Upper lobe of right lung (tissue), 1 donor: ENCODE measurements around the gene MICB. TPM values are rescaled to one million over a fixed set of nuclear protein-coding genes. Genes with fewer than 3 reads are reported as not detected.

Source experiments
- ATAC-seq: fragments of 200-7000 bp; cut with Tn5 transposase; one replicate; pipeline ENCODE4 v1.9.1; 2020; ENCODE audit warnings: mild to moderate bottlenecking, moderate library complexity
- DNase-seq: peaks from one replicate; pipeline ENCODE4 v3.0.0-alpha.2; 2020
- H3K27ac ChIP-seq: fragments of 200-600 bp; one replicate; pipeline ENCODE4 v1.8.0; 2022
- H3K27me3 ChIP-seq: fragments of 200-600 bp; one replicate; pipeline ENCODE4 v1.8.0; 2022; ENCODE audit warnings: mild to moderate bottlenecking
- H3K36me3 ChIP-seq: fragments of 200-600 bp; one replicate; pipeline ENCODE4 v1.8.0; 2022
- H3K4me1 ChIP-seq: fragments of 200-600 bp; one replicate; pipeline ENCODE4 v1.8.0; 2022
- H3K4me3 ChIP-seq: fragments of 200-600 bp; one replicate; pipeline ENCODE4 v1.8.0; 2022; ENCODE audit warnings: mild to moderate bottlenecking
- H3K9me3 ChIP-seq: fragments of 200-600 bp; one replicate; pipeline ENCODE4 v1.8.0; 2022
- CTCF ChIP-seq: fragments of 200-600 bp; IDR thresholded peaks from one replicate; pipeline ENCODE4 v1.8.0; 2022; ENCODE audit warnings: antibody characterized with exemption
- intact Hi-C: fragments of 100-400 bp; cut with DNase I; formaldehyde crosslinking; loops from one replicate; pipeline ENCODE4 v1.11.0; 2022
- total RNA-seq: library from RNA; stranded (reverse); fragmentation: NEBNext Ultra II Directional; extraction: Animal tissue kit (Norgen Biotek cat#: 25700); gene quantifications from one replicate; pipeline ENCODE4 v1.2.1, GENCODE V29; 2021
- donor health status: DM: no; HTN: yes; CAD: no; lungs with severe emphysema.

Gene MICB
- total RNA-seq, 1 donor from 2014 or later, result 8.2 TPM

- no peak overlapping the region for H3K27ac ChIP-seq
- no peaks in the 10 kb centered on the region for H3K36me3 ChIP-seq
- TF ChIP-seq CTCF, result no peak
- intact Hi-C loops, result no loop called here
- H3K27me3 ChIP-seq, result no peaks in the 10 kb centered on the region
- no peak for DNase-seq
- no peak for ATAC-seq
- H3K9me3 ChIP-seq, result no peaks in the 10 kb centered on the region
- peaks cover 26% of the 10 kb centered on the region for H3K4me1 ChIP-seq
- no peak overlapping the region for H3K4me3 ChIP-seq
These were observed 31.5 kb upstream of the MICB start for GRCh38 chr6:31466466-31466865.

GRCh38 chr6:31467151-31467550 lies 30.8 kb upstream of the MICB start:
- no peak overlapping the region for H3K27ac ChIP-seq
- DNase-seq, result no peak
- H3K36me3 ChIP-seq, result no peaks in the 10 kb centered on the region
- H3K4me3 ChIP-seq, result no peak overlapping the region
- no peak for TF ChIP-seq CTCF
- intact Hi-C loops, result no loop called here
- H3K27me3 ChIP-seq, result no peaks in the 10 kb centered on the region
- no peak for ATAC-seq
- peaks cover 25% of the 10 kb centered on the region for H3K4me1 ChIP-seq
- H3K9me3 ChIP-seq, result no peaks in the 10 kb centered on the region

- no peak for TF ChIP-seq CTCF
- H3K27me3 ChIP-seq, result no peaks in the 10 kb centered on the region
- peaks cover 19% of the 10 kb centered on the region for H3K4me1 ChIP-seq
- DNase-seq (no peak), ATAC-seq (no peak)
- H3K9me3 ChIP-seq, result no peaks in the 10 kb centered on the region
- no peak overlapping the region for H3K27ac ChIP-seq
- no peaks in the 10 kb centered on the region for H3K36me3 ChIP-seq
- no peak overlapping the region for H3K4me3 ChIP-seq
- intact Hi-C loops, result no loop called here
These were observed 29.6 kb upstream of the MICB start for GRCh38 chr6:31468311-31468710.

GRCh38 chr6:31470801-31471200 lies 27.1 kb upstream of the MICB start:
- intact Hi-C loops, result no loop called here
- ATAC-seq (no peak), DNase-seq (no peak)
- Histone ChIP-seq H3K4me3 (no peak overlapping the region), H3K27ac (no peak overlapping the region), H3K4me1 (peaks cover 11% of the 10 kb centered on the region), H3K27me3 (no peaks in the 10 kb centered on the region), H3K36me3 (no peaks in the 10 kb centered on the region), H3K9me3 (no peaks in the 10 kb centered on the region)
- TF ChIP-seq CTCF, result no peak

- intact Hi-C loops, result no loop called here
- TF ChIP-seq CTCF, result no peak
- Histone ChIP-seq H3K4me1 (peaks cover 9% of the 10 kb centered on the region), H3K27ac (no peak overlapping the region), H3K27me3 (no peaks in the 10 kb centered on the region), H3K36me3 (no peaks in the 10 kb centered on the region), H3K9me3 (no peaks in the 10 kb centered on the region), H3K4me3 (no peak overlapping the region)
- no peak for DNase-seq
- ATAC-seq, result no peak
These were observed 26.2 kb upstream of the MICB start for GRCh38 chr6:31471711-31472110.

GRCh38 chr6:31472259-31472658 lies 25.7 kb upstream of the MICB start:
- no peaks in the 10 kb centered on the region for H3K9me3 ChIP-seq
- TF ChIP-seq CTCF, result no peak
- H3K36me3 ChIP-seq, result no peaks in the 10 kb centered on the region
- ATAC-seq (no peak), DNase-seq (no peak)
- H3K4me1 ChIP-seq, result peaks cover 6% of the 10 kb centered on the region
- H3K27ac ChIP-seq, result no peak overlapping the region
- no peaks in the 10 kb centered on the region for H3K27me3 ChIP-seq
- no peak overlapping the region for H3K4me3 ChIP-seq
- intact Hi-C loops, result no loop called here
